Hepatic stellate cell (primary cell): ENCODE data around the gene ZNF48.
"Not testable (repeated sequence)": the region's sequence is repeated elsewhere in the genome, so short reads cannot be mapped to it uniquely, and the experiment has no call there.

Source experiments
- DNase-seq: peaks from one replicate; pipeline ENCODE4 v3.0.0; 2011; ENCODE audit warnings: low spot score

ZNF48 gene

GRCh38 chr16:30378236-30379157 lies 16.7 kb upstream of the ZNF48 start:
- peak; percentile 98 for DNase-seq

GRCh38 chr16:30379158-30379783 lies 15.9 kb upstream of the ZNF48 start:
- DNase-seq, result no peak

GRCh38 chr16:30380072-30380802 lies 15.0 kb upstream of the ZNF48 start:
- DNase-seq, result no peak

GRCh38 chr16:30380803-30381208 lies 14.4 kb upstream of the ZNF48 start:
- no peak for DNase-seq

GRCh38 chr16:30381291-30382041 lies 13.8 kb upstream of the ZNF48 start:
- DNase-seq, result no peak

GRCh38 chr16:30382111-30382881 lies 12.9 kb upstream of the ZNF48 start, which contains the start of gene SEPTIN1:
SEPTIN1 (minus strand) TSS chr16:30382561; CDS start chr16:30382542, 19 bp downstream.
- DNase-seq, result no peak

- no peak for DNase-seq
Observed at GRCh38 chr16:30383521-30383920, 11.7 kb upstream of the ZNF48 start.

- DNase-seq, result peak; percentile 45
Observed at GRCh38 chr16:30394592-30395154, 547 bp upstream of the ZNF48 start.

- DNase-seq, result no peak
Observed at GRCh38 chr16:30395992-30396585, 869 bp downstream of the ZNF48 start.

- DNase-seq, result not testable (repeated sequence)
Observed at GRCh38 chr16:30396627-30397026, 1.4 kb downstream of the ZNF48 start.

GRCh38 chr16:30397056-30397455 lies 1.8 kb downstream of the ZNF48 start:
- DNase-seq, result no peak

- no peak for DNase-seq
Observed at GRCh38 chr16:30397776-30398660, 2.8 kb downstream of the ZNF48 start.

GRCh38 chr16:30398661-30399434 lies 3.6 kb downstream of the ZNF48 start:
- DNase-seq, result no peak

- DNase-seq, result peak; percentile 28
Observed at GRCh38 chr16:30399435-30400186, 4.4 kb downstream of the ZNF48 start.

- no peak for DNase-seq
Observed at GRCh38 chr16:30401768-30402425, 6.7 kb downstream of the ZNF48 start.

GRCh38 chr16:30406795-30407101 lies 11.5 kb downstream of the ZNF48 start:
- no peak for DNase-seq

- DNase-seq, result peak; percentile 90
Observed at GRCh38 chr16:30407102-30407803, 12.0 kb downstream of the ZNF48 start, which contains the start of gene ZNF771. ZNF771 (plus strand) TSS chr16:30407606; CDS start chr16:30408054, 448 bp downstream.
